GM21528 (cell line): ENCODE measurements around the gene BCAR3.
"Not testable (repeated sequence)": the region's sequence is repeated elsewhere in the genome, so short reads cannot be mapped to it uniquely, and the experiment has no call there.

Experiments
- ATAC-seq: cut with Tn5 transposase; IDR thresholded peaks from one replicate; pipeline ENCODE4 v1.9.1; 2021; ENCODE audit warnings: mild to moderate bottlenecking, moderate library complexity; ENCODE audit not compliant: unreplicated experiment, low FRiP score

Gene BCAR3

GRCh38 chr1:93672069-93672468 lies 9.6 kb downstream of the BCAR3 start:
- ATAC-seq: no peak

- no peak for ATAC-seq
Measured at GRCh38 chr1:93671099-93671621, 10.5 kb downstream of the BCAR3 start.

- no peak for ATAC-seq
Measured at GRCh38 chr1:93670141-93670540, 11.5 kb downstream of the BCAR3 start.

- no peak for ATAC-seq
Measured at GRCh38 chr1:93669369-93669768, 12.3 kb downstream of the BCAR3 start.

- no peak for ATAC-seq
Measured at GRCh38 chr1:93668951-93669350, 12.7 kb downstream of the BCAR3 start.

GRCh38 chr1:93668121-93668520 lies 13.5 kb downstream of the BCAR3 start:
- no peak for ATAC-seq

- ATAC-seq: no peak
Measured at GRCh38 chr1:93667642-93668041, 14.0 kb downstream of the BCAR3 start.

GRCh38 chr1:93666613-93667384 lies 14.8 kb downstream of the BCAR3 start:
- no peak for ATAC-seq

- ATAC-seq: no peak
Measured at GRCh38 chr1:93665015-93665414, 16.6 kb downstream of the BCAR3 start.

- ATAC-seq: no peak
Measured at GRCh38 chr1:93663208-93663614, 18.4 kb downstream of the BCAR3 start.

- no peak for ATAC-seq
Measured at GRCh38 chr1:93662481-93663207, 19.0 kb downstream of the BCAR3 start.

GRCh38 chr1:93661829-93662474 lies 19.7 kb downstream of the BCAR3 start:
- no peak for ATAC-seq

- not testable (repeated sequence) for ATAC-seq
Measured at GRCh38 chr1:93661341-93661740, 20.3 kb downstream of the BCAR3 start.

- no peak for ATAC-seq
Measured at GRCh38 chr1:93659822-93660503, 21.7 kb downstream of the BCAR3 start.

- no peak for ATAC-seq
Measured at GRCh38 chr1:93658188-93658587, 23.4 kb downstream of the BCAR3 start.

- ATAC-seq: no peak
Measured at GRCh38 chr1:93656491-93656890, 25.1 kb downstream of the BCAR3 start.

GRCh38 chr1:93653656-93654055 lies 28.0 kb downstream of the BCAR3 start:
- ATAC-seq: no peak

- no peak for ATAC-seq
Measured at GRCh38 chr1:93652323-93652949, 29.2 kb downstream of the BCAR3 start.

GRCh38 chr1:93651695-93652094 lies 29.9 kb downstream of the BCAR3 start:
- ATAC-seq: no peak

GRCh38 chr1:93650159-93650558 lies 31.5 kb downstream of the BCAR3 start:
- not testable (repeated sequence) for ATAC-seq
